ENCODE data around the gene SYT11.

DNA sequence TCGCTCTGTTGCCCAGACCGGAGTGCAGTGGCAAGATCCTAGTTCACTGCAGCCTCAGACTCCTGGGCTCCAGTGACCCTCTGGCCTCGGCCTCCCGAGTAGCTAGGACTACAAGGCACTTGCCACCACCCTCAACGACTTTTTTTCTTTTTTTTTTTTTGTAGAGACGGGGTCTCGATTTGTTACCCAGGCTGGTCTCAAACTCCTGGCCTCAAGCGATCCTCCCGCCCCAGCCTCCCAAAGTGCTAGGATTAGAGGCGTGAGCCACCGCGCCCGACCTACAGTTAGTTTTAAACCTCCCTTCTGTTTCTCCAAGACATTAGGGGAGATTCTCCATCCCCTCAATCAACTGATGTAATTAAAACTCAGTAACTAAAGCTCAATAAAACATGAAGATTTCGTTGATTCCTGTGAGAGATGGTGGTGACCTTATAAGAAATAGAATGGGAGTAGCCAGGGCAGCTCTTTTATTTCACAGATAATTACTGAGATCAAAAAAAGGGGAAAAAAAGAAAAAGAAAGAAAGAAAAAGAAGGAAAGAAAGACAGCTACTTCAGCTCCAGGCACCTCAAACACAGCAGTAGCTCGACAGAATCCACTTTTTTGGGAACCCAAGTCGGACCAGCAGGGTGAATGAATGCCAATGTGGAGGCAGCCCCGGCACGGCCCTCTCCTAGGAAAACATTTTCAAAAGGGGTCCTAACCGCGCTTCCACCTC lies 3.0 kb upstream of the SYT11 start:
- TF ChIP-seq EZH2 (IDR thresholded peaks at IDR 0.05; ENCODE audit: borderline replicate concordance) (no peak), CTCF (IDR thresholded peaks at IDR 0.05; ENCODE audit: poor library complexity) (no peak), EZH2phosphoT487 (IDR thresholded peaks at IDR 0.05; ENCODE audit: low read depth, severe bottlenecking, unreplicated experiment) (no peak)
